H1 (cell line): ENCODE data around the gene NXPE1. TPM values are rescaled to one million over a fixed set of nuclear protein-coding genes. Genes with fewer than 3 reads are reported as not detected.

Experiments
- CTCF ChIA-PET: fragments of 300-600 bp; sonication (Branson Sonifier 250); formaldehyde crosslinking; loops from one replicate; lab custom pipeline; 2021; ENCODE audit not compliant: partially characterized antibody; lab: Charles Lee
- POLR2A ChIA-PET: fragments of 300-600 bp; sonication (Branson Sonifier 250); formaldehyde crosslinking; loops from one replicate; lab custom pipeline; 2021; ENCODE audit warnings: inconsistent platforms; ENCODE audit not compliant: partially characterized antibody; lab: Charles Lee
- DNase-seq, 2 experiments: peaks; one replicate each; pipeline versions ENCODE4 v3.0.0 to v3.0.0-alpha.2; 2010 to 2022; ENCODE audit warnings: low spot score in 2 of 2, low read depth in 1 of 2, mixed read lengths in 1 of 2
- FAIRE-seq: peaks from 2 replicates; lab custom pipeline; 2011; peaks lifted over from hg19 to GRCh38; lab: Jason Lieb, UNC
- H2AFZ ChIP-seq: 2 replicates; pipeline ENCODE4 v1.8.1; 2012; ENCODE audit warnings: low read length, inconsistent platforms
- H2AK5ac ChIP-seq: 2 replicates; pipeline ENCODE4 v1.6.1; 2013; ENCODE audit warnings: low read depth, low read length
- H2BK120ac ChIP-seq: replicated peaks from 2 replicates; pipeline ENCODE3; 2013; ENCODE audit warnings: low read depth, low read length, inconsistent platforms
- H2BK12ac ChIP-seq: 2 replicates; pipeline ENCODE4 v1.6.1; 2013; ENCODE audit warnings: low read depth, low read length
- H2BK15ac ChIP-seq: 2 replicates; pipeline ENCODE4 v1.6.1; 2013; ENCODE audit warnings: low read length
- H2BK20ac ChIP-seq: 2 replicates; pipeline ENCODE4 v1.6.1; 2013; ENCODE audit warnings: low read length
- H2BK5ac ChIP-seq: 2 replicates; pipeline ENCODE4 v1.6.1; 2013; ENCODE audit warnings: low read depth, low read length
- H3K14ac ChIP-seq: 2 replicates; pipeline ENCODE4 v1.6.1; 2013; ENCODE audit warnings: inconsistent platforms; ENCODE audit not compliant: insufficient read length
- H3K18ac ChIP-seq: 2 replicates; pipeline ENCODE4 v1.6.1; 2013; ENCODE audit warnings: low read length; ENCODE audit errors: extremely low read depth
- H3K23ac ChIP-seq: 2 replicates; pipeline ENCODE4 v1.6.1; 2013; ENCODE audit warnings: inconsistent platforms; ENCODE audit not compliant: insufficient read length
- H3K23me2 ChIP-seq: 2 replicates; pipeline ENCODE4 v1.6.1; 2013; ENCODE audit warnings: low read depth, low read length
- H3K27ac ChIP-seq: 2 replicates; pipeline ENCODE4 v1.6.1; 2011; ENCODE audit warnings: low read depth, low read length, inconsistent platforms
- H3K27me3 ChIP-seq, 4 experiments: replicated peaks in 1 of 4; 1 replicate in 1 of 4; 2 replicates in 3 of 4; pipeline versions ENCODE4 v1.6.1 to v1.8.1; 2011 to 2013; ENCODE audit warnings: low read length in 3 of 4, mild to moderate bottlenecking in 3 of 4, inconsistent platforms in 2 of 4, mixed read lengths in 2 of 4, moderate library complexity in 1 of 4; ENCODE audit not compliant: control insufficient read depth in 3 of 4, insufficient read depth in 3 of 4; ENCODE audit errors: extremely low read depth in 1 of 4
- H3K36me3 ChIP-seq, 4 experiments: 2 replicates each; pipeline versions ENCODE4 v1.6.1 to v1.8.1; 2011 to 2013; ENCODE audit warnings: mild to moderate bottlenecking in 4 of 4, low read length in 3 of 4, moderate library complexity in 2 of 4, control low read depth in 1 of 4, inconsistent platforms in 1 of 4; ENCODE audit not compliant: insufficient read depth in 4 of 4, control insufficient read depth in 2 of 4
- H3K4ac ChIP-seq: replicated peaks from 2 replicates; pipeline ENCODE3; 2013; ENCODE audit warnings: low read length, low read depth, mixed read lengths, inconsistent platforms; ENCODE audit not compliant: insufficient read length
- H3K4me1 ChIP-seq, 4 experiments: replicated peaks in 1 of 4; 1 replicate in 1 of 4; 2 replicates in 3 of 4; pipeline versions ENCODE4 v1.6.1 to v1.8.1; 2011 to 2013; ENCODE audit warnings: low read length in 3 of 4, inconsistent platforms in 2 of 4, mixed read lengths in 1 of 4; ENCODE audit not compliant: insufficient read depth in 4 of 4, control insufficient read depth in 3 of 4
- H3K4me2 ChIP-seq, 2 experiments: 2 replicates each; pipeline versions ENCODE4 v1.6.1 to v1.8.1; 2011 to 2013; ENCODE audit warnings: low read depth in 2 of 2, low read length in 2 of 2, control low read depth in 1 of 2, inconsistent platforms in 1 of 2, mild to moderate bottlenecking in 1 of 2; ENCODE audit not compliant: insufficient read depth in 1 of 2
- H3K4me3 ChIP-seq, 4 experiments: fragments of 200-600, 300-600 bp in 1 of 4; sonication (generic), shearing (Covaris generic), sonication (Bioruptor Twin) in 1 of 4; 2 replicates each; pipeline versions ENCODE4 v1.5.1 to v1.8.1; 2011 to 2016; ENCODE audit warnings: low read length in 4 of 4, low read depth in 3 of 4, control low read depth in 2 of 4, inconsistent platforms in 2 of 4, mild to moderate bottlenecking in 2 of 4, mixed read lengths in 1 of 4, moderate library complexity in 1 of 4; ENCODE audit not compliant: insufficient read depth in 2 of 4; ENCODE audit errors: extremely low read depth in 1 of 4
- H3K56ac ChIP-seq: replicated peaks from 2 replicates; pipeline ENCODE3; 2013; ENCODE audit warnings: low read depth, mild to moderate bottlenecking, mixed read lengths, low read length, inconsistent platforms; ENCODE audit not compliant: insufficient read length
- H3K79me1 ChIP-seq: 2 replicates; pipeline ENCODE4 v1.6.1; 2013; ENCODE audit warnings: low read depth, low read length, control low read depth
- H3K79me2 ChIP-seq, 2 experiments: 2 replicates each; pipeline versions ENCODE4 v1.6.1 to v1.8.1; 2012 to 2013; ENCODE audit warnings: low read length in 2 of 2, mild to moderate bottlenecking in 2 of 2, inconsistent platforms in 1 of 2; ENCODE audit not compliant: insufficient read depth in 2 of 2, control insufficient read depth in 1 of 2
- H3K9ac ChIP-seq, 4 experiments: replicated peaks in 1 of 4; 1 replicate in 1 of 4; 2 replicates in 3 of 4; pipeline versions ENCODE4 v1.6.1 to v1.8.1; 2011 to 2013; ENCODE audit warnings: low read depth in 3 of 4, low read length in 3 of 4, control low read depth in 2 of 4, mild to moderate bottlenecking in 2 of 4, moderate library complexity in 2 of 4, inconsistent platforms in 1 of 4; ENCODE audit errors: extremely low read depth in 1 of 4
- H3K9me3 ChIP-seq, 2 experiments: 2 replicates each; pipeline versions ENCODE4 v1.6.1 to v1.8.1; 2012 to 2013; ENCODE audit warnings: mild to moderate bottlenecking in 2 of 2, moderate library complexity in 2 of 2, control low read depth in 1 of 2, inconsistent platforms in 1 of 2, low read depth in 1 of 2, low read length in 1 of 2, mixed read lengths in 1 of 2; ENCODE audit not compliant: insufficient read depth in 2 of 2
- H4K20me1 ChIP-seq, 2 experiments: replicated peaks in 1 of 2; 2 replicates each; pipeline versions ENCODE3 to v1.8.1; 2011 to 2013; ENCODE audit warnings: inconsistent platforms in 2 of 2, low read length in 2 of 2, mild to moderate bottlenecking in 1 of 2; ENCODE audit not compliant: insufficient read depth in 2 of 2, control insufficient read depth in 1 of 2
- H4K5ac ChIP-seq: 2 replicates; pipeline ENCODE4 v1.6.1; 2013; ENCODE audit warnings: low read length, low read depth, mixed read lengths, inconsistent platforms; ENCODE audit not compliant: insufficient read length
- H4K8ac ChIP-seq: 2 replicates; pipeline ENCODE4 v1.8.0; 2013; ENCODE audit warnings: mild to moderate bottlenecking, moderate library complexity, low read length, inconsistent platforms; ENCODE audit not compliant: insufficient read depth; ENCODE audit errors: extremely low read depth
- H4K91ac ChIP-seq: replicated peaks from 2 replicates; pipeline ENCODE3; 2013; ENCODE audit warnings: low read length, mixed read lengths, inconsistent platforms; ENCODE audit not compliant: insufficient read length
- JUN ChIP-seq: IDR thresholded peaks from 2 replicates; pipeline ENCODE4 v1.6.1; 2011; ENCODE audit warnings: low read depth, mild to moderate bottlenecking, improper control_type of control experiment, low read length
- JUND ChIP-seq: IDR thresholded peaks from 2 replicates; pipeline ENCODE4 v1.6.1; 2011; ENCODE audit warnings: mild to moderate bottlenecking, improper control_type of control experiment, low read length
- KDM1A ChIP-seq: fragments of 200-600, 300-600 bp; sonication (generic); IDR thresholded peaks from 2 replicates; pipeline ENCODE4 v1.7.1; 2016; ENCODE audit warnings: mild to moderate bottlenecking, low read length, borderline replicate concordance
- KDM5A ChIP-seq: fragments of 200-600 bp; IDR thresholded peaks from 2 replicates; pipeline ENCODE4 v1.7.1; 2012; ENCODE audit warnings: mild to moderate bottlenecking, low read length, inconsistent platforms, mixed read lengths
- MAFK ChIP-seq: IDR thresholded peaks from 2 replicates; pipeline ENCODE4 v1.6.1; 2012; ENCODE audit warnings: low read depth, mild to moderate bottlenecking, improper control_type of control experiment, low read length
- NRF1 ChIP-seq: IDR thresholded peaks from 2 replicates; pipeline ENCODE4 v1.6.1; 2011; ENCODE audit warnings: mild to moderate bottlenecking, low read depth, low read length, improper control_type of control experiment
- PHF8 ChIP-seq: fragments of 200-600 bp; sonication (generic); conservative IDR thresholded peaks from 2 replicates; pipeline ENCODE4 v1.7.1; 2012; ENCODE audit warnings: low read depth, mild to moderate bottlenecking, inconsistent platforms, low read length, moderate library complexity
- POU5F1 ChIP-seq: IDR thresholded peaks from 2 replicates; pipeline ENCODE4 v1.6.1; 2011; ENCODE audit warnings: low read depth, mild to moderate bottlenecking, low read length, moderate library complexity
- RBBP5 ChIP-seq: IDR thresholded peaks from 2 replicates; pipeline ENCODE4 v1.7.1; 2012; ENCODE audit warnings: low read depth, mild to moderate bottlenecking, inconsistent platforms, low read length, moderate library complexity, borderline replicate concordance
- TAF1 ChIP-seq: IDR thresholded peaks from 2 replicates; pipeline ENCODE4 v1.6.1; 2011; ENCODE audit warnings: mild to moderate bottlenecking, low read depth, low read length
- ZNF274 ChIP-seq: IDR thresholded peaks from 2 replicates; pipeline ENCODE4 v1.7.0; 2012; ENCODE audit warnings: low read length, borderline replicate concordance; ENCODE audit errors: extremely low read depth
- WGBS, 2 experiments: shearing (Covaris generic) in 1 of 2; methylation state at CpG; one replicate each; pipeline versions ENCODE4 v1.1.6 to v1.1.7; 2013 to 2015; ENCODE audit warnings: low lambda C conversion rate in 2 of 2, mixed read lengths in 2 of 2, inconsistent platforms in 1 of 2, low coverage in 1 of 2, missing lambda C conversion rate in 1 of 2; ENCODE audit not compliant: insufficient replicate concordance in 2 of 2, insufficient coverage in 1 of 2, insufficient read length in 1 of 2; ENCODE audit errors: extremely low coverage in 1 of 2, missing lambda C conversion rate in 1 of 2; 5-methylcytosine and 5-hydroxymethylcytosine counted together
- polyA plus RNA-seq, 7 experiments: library from polyadenylated mRNA; depleted of rRNA in 3 of 7; stranded (reverse) in 5 of 7; unstranded in 2 of 7; fragments of >200 nt in 5 of 7; fragments of 200-250 nt in 2 of 7; gene quantifications; 1 replicate in 5 of 7; 2 replicates in 1 of 7; 4 replicates in 1 of 7; pipeline versions ENCODE4 v1.2.1 to v1.2.3, GENCODE V29; 2011 to 2013; ENCODE audit warnings: missing spikeins in 2 of 7, mixed read lengths in 2 of 7
- total RNA-seq: library from RNA; stranded (reverse); fragmentation: NEBNext Ultra II Directional; extraction: Animal tissue kit (Norgen Biotek cat#: 25700); gene quantifications from 2 replicates; pipeline ENCODE4 v1.2.1, GENCODE V29; 2021

The NXPE1 gene
- total and polyA plus RNA-seq, 2 of the 8 experiments (the other 6 are each of a cell fraction or from before 2014, with no cell fraction given): not detected

GRCh38 chr11:114564831-114565230 lies 5.2 kb upstream of the NXPE1 start:
- no peaks in the 10 kb centered on the region for H3K36me3 ChIP-seq
- H2BK15ac ChIP-seq: no peak overlapping the region
- WGBS, 2 experiments: 95% methylated on average over 1 of the region's 1 CpG; no CpG with 5 or more reads in 1 of the 2 experiments
- no peak overlapping the region for H2BK12ac ChIP-seq
- no peak overlapping the region for H3K9ac ChIP-seq
- FAIRE-seq (no peak), DNase-seq (no peak)
- no peak overlapping the region for H3K4me2 ChIP-seq
- H3K4me3 ChIP-seq: no peak overlapping the region
- TF ChIP-seq NRF1 (no peak), PHF8 (no peak), ZNF274 (no peak), JUND (no peak), JUN (no peak), KDM1A (no peak), RBBP5 (no peak), MAFK (no peak), TAF1 (no peak), POU5F1 (no peak), KDM5A (no peak)
- H3K56ac ChIP-seq: no peak overlapping the region
- no peak overlapping the region for H3K27ac ChIP-seq
- no peak overlapping the region for H2BK120ac ChIP-seq
- no peaks in the 10 kb centered on the region for H3K27me3 ChIP-seq
- no peak overlapping the region for H4K91ac ChIP-seq
- H4K8ac ChIP-seq: no peak overlapping the region
- no peaks in the 10 kb centered on the region for H3K79me1 ChIP-seq
- H3K14ac ChIP-seq: no peak overlapping the region
- H2AFZ ChIP-seq: no peak overlapping the region
- no peaks in the 10 kb centered on the region for H4K20me1 ChIP-seq
- peaks cover 3 to 9% (median 4%) of the 10 kb centered on the region in 4 experiments; a peak in 4 of 7 replicates for H3K4me1 ChIP-seq
- no peak overlapping the region for H2BK5ac ChIP-seq
- no peaks in the 10 kb centered on the region for H3K79me2 ChIP-seq
- ChIA-PET POLR2A (interaction anchor here (0.7 kb wide), 1 partner anchor 9 kb away, joined by 3 read pairs; no protein-coding TSS in a partner anchor), CTCF (interaction anchor here (0.7 kb wide), 1 partner anchor 14 kb away, joined by 3 read pairs; no protein-coding TSS in a partner anchor)
- H3K23ac ChIP-seq: no peak overlapping the region
- H3K18ac ChIP-seq: no peak overlapping the region
- H2AK5ac ChIP-seq: no peak overlapping the region
- H3K9me3 ChIP-seq: no peaks in the 10 kb centered on the region
- H4K5ac ChIP-seq: no peak overlapping the region
- H3K4ac ChIP-seq: no peak overlapping the region
- H3K23me2 ChIP-seq: no peaks in the 10 kb centered on the region
- no peak overlapping the region for H2BK20ac ChIP-seq
